ENCODE results near the gene RAB44.

The RAB44 gene

GRCh38 chr6:36717871-36718540 is 20.4 kb downstream of the RAB44 start:
- no peak for TF ChIP-seq CTCF (IDR thresholded peaks at IDR 0.05; ENCODE audit: extremely low read depth, missing control alignments)
- DNase-seq (ENCODE audit: low spot score) = no peak

GRCh38 chr6:36718560-36718959 is 20.9 kb downstream of the RAB44 start:
- DNase-seq (ENCODE audit: low spot score) = no peak
- TF ChIP-seq CTCF (IDR thresholded peaks at IDR 0.05; ENCODE audit: extremely low read depth, missing control alignments) = no peak

- no peak for DNase-seq (ENCODE audit: low spot score)
- no peak for TF ChIP-seq CTCF (IDR thresholded peaks at IDR 0.05; ENCODE audit: extremely low read depth, missing control alignments)
These were observed 21.5 kb downstream of the RAB44 start for GRCh38 chr6:36719126-36719525.

GRCh38 chr6:36720251-36721141 is 22.9 kb downstream of the RAB44 start:
- no peak for TF ChIP-seq CTCF (IDR thresholded peaks at IDR 0.05; ENCODE audit: extremely low read depth, missing control alignments)
- peak; percentile 31 for DNase-seq (ENCODE audit: low spot score)

- no peak for DNase-seq (ENCODE audit: low spot score)
- TF ChIP-seq CTCF (IDR thresholded peaks at IDR 0.05; ENCODE audit: extremely low read depth, missing control alignments) = no peak
These were observed 23.9 kb downstream of the RAB44 start for GRCh38 chr6:36721369-36722140.

GRCh38 chr6:36722365-36722764 is 24.7 kb downstream of the RAB44 start:
- no peak for DNase-seq (ENCODE audit: low spot score)
- no peak for TF ChIP-seq CTCF (IDR thresholded peaks at IDR 0.05; ENCODE audit: extremely low read depth, missing control alignments)
